Right cardiac atrium (tissue), 5 donors: ENCODE results near the gene ZDHHC19. TPM values are rescaled to one million over a fixed set of nuclear protein-coding genes. Genes with fewer than 3 reads are reported as not detected.

ENCODE experiments used
- ATAC-seq, 2 donors: fragments of 200-7000 bp; cut with Tn5 transposase; one replicate each; pipeline versions ENCODE4 v1.8.0 to v1.9.1; 2020; ENCODE audit warnings: moderate library complexity in 2 of 2, mild to moderate bottlenecking in 1 of 2
- DNase-seq, 3 donors: peaks; one replicate each; pipeline ENCODE4 v3.0.0-alpha.2; 2020
- H3K27ac ChIP-seq: one replicate; pipeline ENCODE4 v1.5.1; 2013; ENCODE audit warnings: mild to moderate bottlenecking, low read length, control low read depth, moderate library complexity
- H3K27me3 ChIP-seq: one replicate; pipeline ENCODE4 v1.6.1; 2013; ENCODE audit not compliant: control insufficient read depth, insufficient read depth
- H3K4me1 ChIP-seq: one replicate; pipeline ENCODE4 v1.6.1; 2013; ENCODE audit warnings: low read length; ENCODE audit not compliant: control insufficient read depth, insufficient read depth
- H3K4me3 ChIP-seq: one replicate; pipeline ENCODE4 v1.5.1; 2013; ENCODE audit warnings: low read length, control low read depth
- H3K9me3 ChIP-seq: one replicate; pipeline ENCODE4 v1.6.1; 2013; ENCODE audit warnings: low read length; ENCODE audit not compliant: control insufficient read depth
- WGBS: extraction: QIAGEN DNeasy Blood & Tissue Kit; methylation state at CpG from one replicate; pipeline ENCODE4 v1.1.7; 2013; 5-methylcytosine and 5-hydroxymethylcytosine counted together
- intact Hi-C, 4 donors: fragments of 100-400 bp; cut with DNase I; formaldehyde crosslinking; loops; one replicate each; pipeline versions ENCODE4 v1.11.0 to v1.14.0; 2022 to 2023
- polyA plus RNA-seq: library from polyadenylated mRNA; stranded (reverse); fragments of 200-250 nt; gene quantifications from one replicate; pipeline ENCODE4 v1.2.3, GENCODE V29; 2013
- total RNA-seq, 4 donors: library from RNA; stranded (reverse); fragmentation: NEBNext Ultra II Directional; extraction: Animal tissue kit (Norgen Biotek cat#: 25700); gene quantifications; one replicate each; pipeline ENCODE4 v1.2.1, GENCODE V29; 2021
- donor health status: healthy with polysubstance abuse.
- donor health status: DM: no; HTN: yes; CAD: no.
- donor health status: DM: no; HTN: no; CAD: no.
- donor health status: DM: no; HTN: yes; CAD: no; lungs with severe emphysema.
- donor health status: DM: yes; HTN: yes; CAD: no.

Gene ZDHHC19
- total and polyA plus RNA-seq, 5 donors, result 1.9 TPM; not detected in 4

DNA sequence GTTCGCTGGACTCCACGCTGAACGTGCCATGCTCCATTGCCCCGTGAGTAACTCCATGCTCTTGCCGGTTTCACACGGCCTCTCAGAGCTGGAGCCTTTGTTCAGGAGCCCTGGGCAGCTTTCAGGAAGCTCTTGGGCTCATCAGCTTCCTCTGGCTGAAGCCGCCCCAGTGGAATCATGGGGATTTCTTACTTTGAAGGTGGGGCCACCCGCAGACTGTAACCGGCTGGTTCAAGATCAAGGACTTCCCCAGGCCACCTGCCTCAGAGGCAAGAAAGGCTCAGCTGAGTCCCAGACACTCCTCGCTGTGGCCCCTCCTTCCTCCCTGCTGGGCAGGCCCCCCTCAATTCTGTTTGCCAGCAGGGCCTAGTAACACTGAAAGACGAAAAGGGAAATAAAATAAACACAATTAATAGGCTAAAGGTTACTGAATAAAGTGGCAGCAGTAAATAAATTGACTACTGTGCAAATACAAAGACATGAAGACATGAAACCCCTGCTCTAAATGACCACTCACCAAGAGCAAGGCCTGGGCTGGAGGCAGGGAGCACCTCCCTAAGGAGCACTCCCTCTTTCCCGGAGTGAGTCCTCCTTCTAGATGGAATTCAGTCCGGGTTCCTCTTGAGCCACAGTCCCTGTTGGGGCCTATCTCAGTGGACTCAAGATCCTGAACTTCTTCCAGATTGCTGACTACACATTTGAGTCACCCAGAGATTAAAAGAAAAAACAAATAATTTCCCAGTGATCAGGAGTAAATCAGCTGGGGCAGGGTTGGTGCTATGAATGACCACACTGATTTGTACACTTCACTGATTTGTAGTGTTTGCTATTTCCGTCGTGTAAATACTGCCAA, 51.0 kb downstream of the ZDHHC19 start:
- no peaks in the 10 kb centered on the region for H3K9me3 ChIP-seq
- DNase-seq, result no peak

DNA sequence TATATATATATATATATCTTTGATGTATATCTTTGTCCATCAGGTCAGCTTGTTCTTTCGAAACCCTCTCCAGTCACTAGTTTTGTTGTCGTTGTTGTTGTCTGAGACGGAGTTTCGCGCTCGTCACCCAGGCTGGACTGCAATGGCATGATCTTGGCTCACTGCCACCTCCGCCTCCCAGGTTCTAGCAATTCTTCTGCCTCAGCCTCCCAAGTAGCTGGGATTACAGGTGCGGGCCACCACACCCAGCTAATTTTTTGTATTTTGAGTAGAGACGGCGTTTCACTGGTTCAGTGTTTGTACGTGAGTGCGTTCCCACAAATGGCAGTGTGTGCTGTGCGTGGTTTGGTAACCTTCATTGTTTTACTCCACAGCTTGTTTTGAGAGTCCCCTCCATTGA, 51.7 kb downstream of the ZDHHC19 start:
- H3K4me3 ChIP-seq, result no peak overlapping the region
- no peak overlapping the region for H3K27ac ChIP-seq
- H3K4me1 ChIP-seq, result peaks cover 2% of the 10 kb centered on the region
- no peaks in the 10 kb centered on the region for H3K9me3 ChIP-seq
- no peak for ATAC-seq
- no peaks in the 10 kb centered on the region for H3K27me3 ChIP-seq
- DNase-seq, result no peak
- WGBS, result 95% methylated on average over 13 of the region's 13 CpGs
- intact Hi-C loops, result no loop called here

More for the DNA sequence above, 51.0 kb downstream of the ZDHHC19 start:
- Histone ChIP-seq H3K4me3 (no peak overlapping the region), H3K4me1 (peaks cover 2% of the 10 kb centered on the region), H3K27me3 (no peaks in the 10 kb centered on the region), H3K27ac (no peak overlapping the region)
- ATAC-seq, result peak in 1 of 2 donors; percentile 51
- intact Hi-C loops, result no loop called here
- 59% methylated on average over 15 of the region's 15 CpGs for WGBS

DNA sequence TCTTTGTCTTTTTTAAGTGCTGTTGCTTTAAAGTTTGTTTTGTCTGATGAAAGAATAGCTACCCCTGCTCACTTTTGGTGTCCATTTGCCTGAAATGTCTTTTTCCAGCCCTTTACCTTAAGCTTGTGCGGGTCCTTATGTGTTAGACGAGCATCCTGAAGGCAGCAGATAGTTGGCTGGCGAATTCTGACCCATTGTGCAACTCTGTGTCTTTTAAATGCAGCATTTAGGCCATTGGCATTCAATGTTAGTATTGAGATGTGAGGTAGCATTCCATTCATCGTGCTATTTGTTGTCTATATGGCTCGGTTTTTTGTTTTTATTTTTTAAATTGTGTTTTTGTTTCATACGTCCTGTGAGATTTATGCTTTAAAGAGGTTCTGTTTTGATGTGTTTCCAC, 55.0 kb downstream of the ZDHHC19 start:
- Histone ChIP-seq H3K4me3 (no peak overlapping the region), H3K27me3 (no peaks in the 10 kb centered on the region), H3K4me1 (no peaks in the 10 kb centered on the region), H3K27ac (no peak overlapping the region), H3K9me3 (no peaks in the 10 kb centered on the region)
- intact Hi-C loops, result no loop called here
- 70% methylated on average over 6 of the region's 6 CpGs for WGBS
- DNase-seq (no peak), ATAC-seq (no peak)

DNA sequence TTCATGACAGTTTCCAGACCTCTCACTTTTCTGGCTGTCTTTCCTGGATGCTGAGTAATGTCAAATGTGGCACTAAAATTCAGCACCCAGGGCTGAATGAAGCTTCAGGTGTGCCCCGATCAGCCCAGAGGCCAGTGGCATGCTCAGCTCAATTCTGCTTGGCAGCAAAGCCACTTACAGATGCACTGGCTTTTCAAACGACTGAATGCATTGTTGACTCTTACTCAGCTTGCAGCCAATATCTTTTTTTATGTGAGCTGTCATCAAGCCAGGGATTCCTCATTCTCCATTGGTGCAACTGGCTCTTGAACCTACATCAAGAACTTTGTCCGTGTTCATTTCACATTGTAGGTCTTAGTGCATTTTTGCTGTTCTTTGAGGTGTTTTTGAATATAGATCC, 60.7 kb downstream of the ZDHHC19 start:
- intact Hi-C loops, result no loop called here
- H3K27me3 ChIP-seq, result no peaks in the 10 kb centered on the region
- no peak overlapping the region for H3K4me3 ChIP-seq
- DNase-seq (no peak), ATAC-seq (no peak)
- H3K27ac ChIP-seq, result no peak overlapping the region
- H3K9me3 ChIP-seq, result no peaks in the 10 kb centered on the region
- no peaks in the 10 kb centered on the region for H3K4me1 ChIP-seq
- 59% methylated on average over 3 of the region's 3 CpGs for WGBS

DNA sequence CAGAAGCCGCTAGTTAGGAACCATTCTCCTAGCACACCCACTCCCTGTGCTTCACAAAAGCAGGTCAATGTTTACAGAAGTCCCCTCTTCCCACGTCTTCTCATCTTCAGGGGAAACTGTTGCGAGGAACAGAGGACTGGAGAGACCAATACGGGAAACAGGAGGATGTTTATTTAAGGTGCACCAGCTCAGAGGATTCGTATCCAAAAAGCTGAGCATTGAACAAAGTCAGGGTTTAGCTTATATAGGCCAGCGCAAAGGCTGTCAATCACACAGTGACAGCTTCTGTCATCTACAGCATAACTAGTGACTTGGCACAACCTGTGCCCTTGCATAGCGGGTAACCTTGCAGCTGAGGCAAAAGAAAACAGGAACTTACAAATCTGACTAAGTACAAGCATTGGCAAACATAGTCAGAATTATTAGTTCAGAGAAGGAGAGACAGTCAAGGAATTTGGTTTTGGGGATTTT, 61.3 kb downstream of the ZDHHC19 start:
- WGBS, result 86% methylated on average over 7 of the region's 7 CpGs
- H3K27ac ChIP-seq, result no peak overlapping the region
- H3K4me3 ChIP-seq, result no peak overlapping the region
- H3K4me1 ChIP-seq, result no peaks in the 10 kb centered on the region
- ATAC-seq (no peak), DNase-seq (no peak)
- H3K9me3 ChIP-seq, result no peaks in the 10 kb centered on the region
- no peaks in the 10 kb centered on the region for H3K27me3 ChIP-seq
- intact Hi-C loops, result no loop called here

DNA sequence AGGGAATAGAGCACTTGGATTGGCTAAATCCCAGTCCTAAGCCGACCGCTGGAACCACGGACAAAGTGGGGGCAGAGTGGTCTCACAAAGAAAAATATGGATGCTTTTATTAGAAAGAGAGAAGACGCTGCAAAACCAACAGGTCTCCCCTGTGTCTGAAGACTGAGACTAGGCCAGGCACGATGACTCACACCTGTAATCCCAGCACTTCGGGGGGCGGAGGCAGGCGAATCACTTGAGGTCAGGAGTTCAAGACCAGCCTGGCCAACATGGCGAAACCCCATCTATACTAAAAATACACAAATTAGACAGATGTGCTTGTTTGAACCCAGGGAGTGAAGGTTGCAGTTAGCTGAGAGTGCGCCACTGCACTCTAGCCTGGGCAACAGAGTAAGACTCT, 61.8 kb downstream of the ZDHHC19 start:
- H3K4me3 ChIP-seq, result no peak overlapping the region
- DNase-seq, result no peak
- no peaks in the 10 kb centered on the region for H3K9me3 ChIP-seq
- intact Hi-C loops, result no loop called here
- H3K27ac ChIP-seq, result no peak overlapping the region
- WGBS, result 94% methylated on average over 10 of the region's 10 CpGs
- no peak for ATAC-seq
- no peaks in the 10 kb centered on the region for H3K27me3 ChIP-seq
- no peaks in the 10 kb centered on the region for H3K4me1 ChIP-seq

Other genes starting within 250 kb of the ZDHHC19 start
- 100 to 1,000 TPM in 1 of 4 donors, 10 to 100 TPM in 3; 64.1 to 199 (median 91.4) TPM for gene TFRC, start 129.3 kb downstream of the ZDHHC19 start, total RNA-seq
- 23.4 TPM for gene TFRC, start 129.3 kb downstream of the ZDHHC19 start, polyA plus RNA-seq
- under 1 TPM in 2 of 4 donors, not detected in 2; 0.23 to 0.68 TPM for gene SLC51A, start 5.1 kb upstream of the ZDHHC19 start, total RNA-seq
- gene SLC51A, start 5.1 kb upstream of the ZDHHC19 start, polyA plus RNA-seq, result 0.81 TPM
- gene PCYT1A, start 76.3 kb upstream of the ZDHHC19 start, total RNA-seq, result 10 to 100 TPM; 79.7 to 87.7 (median 85.7) TPM
- gene PCYT1A, start 76.3 kb upstream of the ZDHHC19 start, polyA plus RNA-seq, result 34.8 TPM
- 1 to 10 TPM; 3.6 to 4.7 (median 4.7) TPM for gene DYNLT2B, start 106.8 kb upstream of the ZDHHC19 start, total RNA-seq
- gene DYNLT2B, start 106.8 kb upstream of the ZDHHC19 start, polyA plus RNA-seq, result 8.4 TPM
- not detected for gene TM4SF19, start 127.0 kb upstream of the ZDHHC19 start, total RNA-seq
- not detected for gene TM4SF19, start 127.0 kb upstream of the ZDHHC19 start, polyA plus RNA-seq
- gene UBXN7, start 221.0 kb upstream of the ZDHHC19 start, total RNA-seq, result 10 to 100 TPM; 33.7 to 36.3 (median 35.4) TPM
- gene UBXN7, start 221.0 kb upstream of the ZDHHC19 start, polyA plus RNA-seq, result 11.6 TPM